Adrenal gland (tissue), 5 donors: ENCODE measurements around the gene DMPK.

Experiments
- POLR2A ChIP-seq, 2 donors: fragments of 450-650 bp; IDR thresholded peaks; one replicate each; pipeline ENCODE4 v1.6.1; 2017; ENCODE audit warnings: antibody characterized with exemption in 2 of 2, mild to moderate bottlenecking in 2 of 2, moderate library complexity in 1 of 2
- TF ChIP-seq, protein P1 (sequence below), 6 experiments: fragments of 450-650 bp in 4 of 6; fragments of 200-600 bp in 2 of 6; sonication (generic) in 1 of 6; IDR thresholded peaks; 1 replicate in 5 of 6; 2 replicates in 1 of 6; pipeline versions ENCODE4 v1.5.1 to v1.8.0; 2016 to 2021; ENCODE audit warnings: antibody characterized with exemption in 6 of 6, mild to moderate bottlenecking in 2 of 6, moderate library complexity in 1 of 6
- donor health status: DM: no; HTN: no; CAD: no.

DNA sequence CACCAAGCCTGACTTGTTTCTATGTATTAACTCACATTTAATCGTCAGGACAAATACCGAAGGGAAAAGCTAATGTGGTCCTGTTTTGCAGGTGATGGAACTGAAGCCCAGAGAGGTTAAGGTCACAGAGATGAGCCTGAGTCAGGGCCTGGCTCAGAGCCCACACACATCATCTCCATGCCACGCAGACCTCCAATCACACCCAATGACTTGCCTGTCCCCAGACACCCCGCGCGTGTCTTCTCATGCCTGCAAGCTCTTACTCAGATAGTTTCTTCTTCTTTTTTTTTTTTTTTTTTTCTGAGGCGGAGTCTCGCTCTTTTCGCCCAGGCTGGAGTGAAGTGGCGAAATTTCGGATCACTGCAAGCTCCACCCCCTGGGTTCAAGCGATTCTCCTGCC, 29.7 kb downstream of the DMPK start:
- TF ChIP-seq, protein P1, sequence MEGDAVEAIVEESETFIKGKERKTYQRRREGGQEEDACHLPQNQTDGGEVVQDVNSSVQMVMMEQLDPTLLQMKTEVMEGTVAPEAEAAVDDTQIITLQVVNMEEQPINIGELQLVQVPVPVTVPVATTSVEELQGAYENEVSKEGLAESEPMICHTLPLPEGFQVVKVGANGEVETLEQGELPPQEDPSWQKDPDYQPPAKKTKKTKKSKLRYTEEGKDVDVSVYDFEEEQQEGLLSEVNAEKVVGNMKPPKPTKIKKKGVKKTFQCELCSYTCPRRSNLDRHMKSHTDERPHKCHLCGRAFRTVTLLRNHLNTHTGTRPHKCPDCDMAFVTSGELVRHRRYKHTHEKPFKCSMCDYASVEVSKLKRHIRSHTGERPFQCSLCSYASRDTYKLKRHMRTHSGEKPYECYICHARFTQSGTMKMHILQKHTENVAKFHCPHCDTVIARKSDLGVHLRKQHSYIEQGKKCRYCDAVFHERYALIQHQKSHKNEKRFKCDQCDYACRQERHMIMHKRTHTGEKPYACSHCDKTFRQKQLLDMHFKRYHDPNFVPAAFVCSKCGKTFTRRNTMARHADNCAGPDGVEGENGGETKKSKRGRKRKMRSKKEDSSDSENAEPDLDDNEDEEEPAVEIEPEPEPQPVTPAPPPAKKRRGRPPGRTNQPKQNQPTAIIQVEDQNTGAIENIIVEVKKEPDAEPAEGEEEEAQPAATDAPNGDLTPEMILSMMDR (IDR thresholded peaks at IDR 0.05): no peak
- no peak for TF ChIP-seq POLR2A (IDR thresholded peaks at IDR 0.05)
